PC-9 (cell line): ENCODE results near the gene UTP25.

ENCODE experiments used
- CTCF ChIP-seq: fragments of 200-600 bp; sonication (generic); conservative IDR thresholded peaks from 2 replicates; pipeline ENCODE4 v1.6.1; 2017; ENCODE audit warnings: mixed run types, antibody characterized with exemption, mild to moderate bottlenecking, moderate library complexity
- EZH2 ChIP-seq: fragments of 200-600 bp; sonication (generic); IDR thresholded peaks from 2 replicates; pipeline ENCODE4 v1.8.0; 2017; ENCODE audit warnings: antibody characterized with exemption, low read depth

DNA sequence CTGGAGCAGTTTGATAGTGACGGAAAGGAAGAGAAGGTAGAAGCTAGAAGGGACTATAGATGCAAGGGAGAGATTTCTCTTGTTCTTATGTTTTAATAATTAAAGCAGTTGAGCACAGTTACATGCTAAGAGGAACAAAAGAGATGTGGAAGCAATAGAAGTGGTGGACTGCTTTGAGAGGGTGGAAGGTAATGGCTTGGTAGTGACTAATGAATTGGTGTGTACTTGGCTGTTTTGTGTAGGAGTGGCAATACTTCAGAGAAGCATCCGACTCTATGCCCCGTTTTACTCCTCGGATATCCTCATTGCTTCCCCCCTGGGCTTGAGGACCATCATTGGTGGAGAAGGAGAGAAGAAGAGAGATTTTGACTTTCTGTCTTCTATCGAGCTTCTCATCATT, 12.8 kb downstream of the UTP25 start:
- TF ChIP-seq CTCF (no peak), EZH2 (no peak)
